DOHH2 (cell line): ENCODE measurements around the gene TP53BP2.

ENCODE experiments used
- EZH2phosphoT487 ChIP-seq: fragments of 200-600 bp; sonication (generic); IDR thresholded peaks from 2 replicates; pipeline ENCODE4 v1.6.1; 2017; ENCODE audit warnings: borderline replicate concordance, mild to moderate bottlenecking, antibody characterized with exemption, low read length, moderate library complexity, mixed read lengths
- TF ChIP-seq, protein P1 (sequence below): fragments of 200-600 bp; sonication (generic); IDR thresholded peaks from one replicate; pipeline ENCODE4 v1.5.1; 2014; ENCODE audit warnings: antibody characterized with exemption, mild to moderate bottlenecking, low read depth, low read length; ENCODE audit not compliant: poor library complexity, severe bottlenecking

DNA sequence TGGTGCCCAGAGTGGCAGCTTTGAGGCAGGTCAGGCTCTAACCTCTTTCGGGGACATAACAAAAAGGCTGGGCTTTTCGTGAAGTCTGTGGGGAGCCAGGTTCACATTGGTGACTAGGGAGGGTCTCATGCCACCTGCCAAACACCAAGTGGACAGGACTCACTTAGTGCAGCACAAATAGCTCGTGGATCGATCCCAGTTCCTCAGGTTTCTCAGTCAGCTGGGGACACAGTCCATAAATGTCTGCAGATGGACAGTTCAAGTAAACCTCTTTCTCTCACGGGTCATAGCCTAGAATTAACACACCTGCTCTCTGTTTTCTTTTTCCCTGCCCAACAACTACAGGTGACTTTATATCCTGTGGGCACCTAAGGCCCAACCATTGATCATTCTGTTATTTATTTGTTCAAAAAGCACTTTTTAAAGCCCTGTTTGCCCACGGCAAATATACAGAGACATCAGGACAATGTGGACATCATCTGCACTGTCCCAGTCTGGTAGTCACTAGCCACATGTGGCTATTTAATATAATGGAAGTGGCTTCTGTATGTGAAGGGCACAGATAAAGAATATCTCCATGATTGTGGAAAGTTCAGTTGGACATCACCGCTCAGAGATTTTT lies 79.9 kb downstream of the TP53BP2 start:
- TF ChIP-seq, protein P1, sequence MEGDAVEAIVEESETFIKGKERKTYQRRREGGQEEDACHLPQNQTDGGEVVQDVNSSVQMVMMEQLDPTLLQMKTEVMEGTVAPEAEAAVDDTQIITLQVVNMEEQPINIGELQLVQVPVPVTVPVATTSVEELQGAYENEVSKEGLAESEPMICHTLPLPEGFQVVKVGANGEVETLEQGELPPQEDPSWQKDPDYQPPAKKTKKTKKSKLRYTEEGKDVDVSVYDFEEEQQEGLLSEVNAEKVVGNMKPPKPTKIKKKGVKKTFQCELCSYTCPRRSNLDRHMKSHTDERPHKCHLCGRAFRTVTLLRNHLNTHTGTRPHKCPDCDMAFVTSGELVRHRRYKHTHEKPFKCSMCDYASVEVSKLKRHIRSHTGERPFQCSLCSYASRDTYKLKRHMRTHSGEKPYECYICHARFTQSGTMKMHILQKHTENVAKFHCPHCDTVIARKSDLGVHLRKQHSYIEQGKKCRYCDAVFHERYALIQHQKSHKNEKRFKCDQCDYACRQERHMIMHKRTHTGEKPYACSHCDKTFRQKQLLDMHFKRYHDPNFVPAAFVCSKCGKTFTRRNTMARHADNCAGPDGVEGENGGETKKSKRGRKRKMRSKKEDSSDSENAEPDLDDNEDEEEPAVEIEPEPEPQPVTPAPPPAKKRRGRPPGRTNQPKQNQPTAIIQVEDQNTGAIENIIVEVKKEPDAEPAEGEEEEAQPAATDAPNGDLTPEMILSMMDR, result no peak
- TF ChIP-seq EZH2phosphoT487, result no peak
